Right lobe of liver (tissue), 4 donors: ENCODE results near the gene HRK.

Experiments used
- POLR2A ChIP-seq: fragments of 450-650 bp; IDR thresholded peaks from one replicate; pipeline ENCODE4 v1.6.1; 2017; ENCODE audit warnings: antibody characterized with exemption, mild to moderate bottlenecking
- TF ChIP-seq, protein P1 (sequence below), 4 donors: fragments of 200-600 bp in 3 of 4; fragments of 450-650 bp in 1 of 4; IDR thresholded peaks; one replicate each; pipeline versions ENCODE4 v1.5.1 to v1.8.0; 2016 to 2022; ENCODE audit warnings: antibody characterized with exemption in 4 of 4, mild to moderate bottlenecking in 2 of 4
- donor health status: DM: no; HTN: no; CAD: no.
- donor health status: DM: no; HTN: no; CAD: no.
- donor health status: DM: no; HTN: yes; CAD: no.

DNA sequence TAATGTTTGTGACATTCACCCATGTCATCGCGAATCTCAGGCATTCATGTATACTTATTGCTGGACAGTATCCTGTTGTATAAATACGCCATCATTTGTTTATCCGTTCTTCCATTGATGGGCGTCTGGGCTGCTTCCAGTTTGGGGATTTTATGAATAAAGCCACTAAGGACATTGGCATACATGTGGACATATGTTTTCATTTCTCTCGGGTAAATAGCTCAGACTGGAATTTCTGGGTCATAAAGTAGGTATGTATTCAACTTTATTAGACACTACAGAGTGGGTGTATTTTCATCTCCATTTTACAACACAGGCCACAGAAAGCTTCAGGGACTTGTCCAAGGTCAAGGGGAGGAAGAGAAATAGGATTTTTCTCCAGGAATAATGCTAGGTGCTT, 48.9 kb downstream of the HRK start:
- TF ChIP-seq, protein P1, sequence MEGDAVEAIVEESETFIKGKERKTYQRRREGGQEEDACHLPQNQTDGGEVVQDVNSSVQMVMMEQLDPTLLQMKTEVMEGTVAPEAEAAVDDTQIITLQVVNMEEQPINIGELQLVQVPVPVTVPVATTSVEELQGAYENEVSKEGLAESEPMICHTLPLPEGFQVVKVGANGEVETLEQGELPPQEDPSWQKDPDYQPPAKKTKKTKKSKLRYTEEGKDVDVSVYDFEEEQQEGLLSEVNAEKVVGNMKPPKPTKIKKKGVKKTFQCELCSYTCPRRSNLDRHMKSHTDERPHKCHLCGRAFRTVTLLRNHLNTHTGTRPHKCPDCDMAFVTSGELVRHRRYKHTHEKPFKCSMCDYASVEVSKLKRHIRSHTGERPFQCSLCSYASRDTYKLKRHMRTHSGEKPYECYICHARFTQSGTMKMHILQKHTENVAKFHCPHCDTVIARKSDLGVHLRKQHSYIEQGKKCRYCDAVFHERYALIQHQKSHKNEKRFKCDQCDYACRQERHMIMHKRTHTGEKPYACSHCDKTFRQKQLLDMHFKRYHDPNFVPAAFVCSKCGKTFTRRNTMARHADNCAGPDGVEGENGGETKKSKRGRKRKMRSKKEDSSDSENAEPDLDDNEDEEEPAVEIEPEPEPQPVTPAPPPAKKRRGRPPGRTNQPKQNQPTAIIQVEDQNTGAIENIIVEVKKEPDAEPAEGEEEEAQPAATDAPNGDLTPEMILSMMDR (IDR thresholded peaks at IDR 0.05): no peak
- no peak for TF ChIP-seq POLR2A
